RCC 7860 (cell line): ENCODE data around the gene HTR3D.
"Not testable (repeated sequence)": the region's sequence is repeated elsewhere in the genome, so short reads cannot be mapped to it uniquely, and the experiment has no call there.

ENCODE experiments used
- DNase-seq: peaks from one replicate; pipeline ENCODE4 v3.0.0-alpha.2; 2015; ENCODE audit warnings: low spot score
- FAIRE-seq: peaks from 2 replicates; lab custom pipeline; 2012; peaks lifted over from hg19 to GRCh38; lab: Jason Lieb, UNC

The HTR3D gene

GRCh38 chr3:184062637-184063036, 31.1 kb downstream of the HTR3D start:
- no peak for FAIRE-seq
- DNase-seq = no peak

DNA sequence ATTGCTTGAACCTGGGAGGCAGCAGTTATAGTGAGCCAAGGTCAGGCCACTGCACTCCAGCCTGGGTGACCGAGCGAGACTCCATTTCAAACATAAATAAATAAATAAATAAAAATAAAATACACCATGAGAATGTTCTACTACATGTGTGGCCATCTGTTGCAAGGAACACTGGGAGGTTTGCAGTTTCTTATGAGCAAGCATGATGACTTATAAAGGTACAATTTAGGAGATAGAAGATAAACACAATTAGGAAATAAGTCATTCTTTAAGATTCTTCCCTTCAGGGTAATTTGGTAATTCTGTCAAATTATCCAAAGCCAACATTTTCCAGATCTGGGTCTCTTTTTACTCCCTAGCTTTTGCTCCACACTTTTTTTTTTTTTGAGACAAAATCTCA, 34.7 kb downstream of the HTR3D start:
- no peak for DNase-seq
- no peak for FAIRE-seq

DNA sequence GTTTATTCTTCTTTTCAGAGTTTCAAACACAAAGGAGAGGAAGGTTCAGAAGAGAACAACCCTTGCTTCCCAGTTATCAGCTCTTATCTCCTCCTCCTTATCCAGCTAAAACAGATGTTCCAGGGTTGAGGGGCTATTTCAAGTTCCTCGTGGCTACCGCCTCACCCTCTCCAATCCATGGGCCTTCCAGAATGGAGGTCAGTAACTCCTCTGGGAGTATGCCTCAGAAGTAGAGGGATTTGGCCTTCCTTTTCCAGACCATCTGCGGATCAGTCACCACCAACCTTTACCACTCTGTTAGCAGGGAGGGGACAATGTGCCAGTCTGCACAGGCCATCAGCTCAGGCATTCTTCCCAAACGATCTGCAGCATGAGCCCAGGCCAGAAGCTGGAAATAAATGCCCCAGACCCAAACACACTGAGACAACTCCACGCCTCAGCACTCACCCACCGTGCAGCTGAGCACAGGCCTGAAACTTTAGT, 36.1 kb downstream of the HTR3D start:
- DNase-seq (no peak), FAIRE-seq (no peak)

GRCh38 chr3:184068344-184068743, 36.8 kb downstream of the HTR3D start:
- DNase-seq (no peak), FAIRE-seq (no peak)

DNA sequence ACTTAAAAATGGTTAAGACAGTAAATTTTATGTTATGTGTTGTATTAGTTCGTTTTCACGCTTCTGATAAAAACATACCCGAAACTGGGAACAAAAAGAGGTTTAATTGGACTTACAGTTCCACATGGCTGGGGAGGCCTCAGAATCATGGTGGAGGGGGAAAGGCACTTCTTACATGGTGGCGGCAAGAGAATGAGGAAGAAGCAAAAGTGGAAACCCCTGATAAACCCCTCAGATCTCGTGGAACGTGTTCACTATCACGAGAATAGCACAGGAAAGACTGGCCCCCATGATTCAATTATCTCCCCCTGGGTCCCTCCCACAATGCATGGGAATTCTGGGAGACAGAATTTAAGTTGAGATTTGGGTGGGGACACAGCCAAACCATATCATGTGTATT, 39.6 kb downstream of the HTR3D start:
- not testable (repeated sequence) for DNase-seq, FAIRE-seq

DNA sequence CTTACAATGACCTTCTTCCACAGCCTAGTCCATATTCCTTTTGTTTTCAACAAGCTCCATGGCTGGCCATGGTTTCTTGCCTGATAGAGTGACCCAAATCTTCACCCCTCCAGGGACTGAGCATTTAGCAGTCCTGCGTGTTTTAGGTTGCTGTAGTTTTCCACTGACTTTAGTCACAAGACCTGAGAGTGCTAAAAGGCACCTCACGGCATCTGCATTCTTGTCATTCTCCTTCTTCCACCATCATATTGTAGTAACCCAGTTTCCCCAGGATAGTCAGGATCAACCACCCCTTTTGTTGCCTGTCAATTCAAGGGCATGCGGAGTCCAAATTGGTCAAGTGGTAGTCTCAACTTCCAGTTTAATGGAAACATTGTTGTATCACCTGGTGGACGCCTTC, 42.1 kb downstream of the HTR3D start:
- DNase-seq (no peak), FAIRE-seq (no peak)

DNA sequence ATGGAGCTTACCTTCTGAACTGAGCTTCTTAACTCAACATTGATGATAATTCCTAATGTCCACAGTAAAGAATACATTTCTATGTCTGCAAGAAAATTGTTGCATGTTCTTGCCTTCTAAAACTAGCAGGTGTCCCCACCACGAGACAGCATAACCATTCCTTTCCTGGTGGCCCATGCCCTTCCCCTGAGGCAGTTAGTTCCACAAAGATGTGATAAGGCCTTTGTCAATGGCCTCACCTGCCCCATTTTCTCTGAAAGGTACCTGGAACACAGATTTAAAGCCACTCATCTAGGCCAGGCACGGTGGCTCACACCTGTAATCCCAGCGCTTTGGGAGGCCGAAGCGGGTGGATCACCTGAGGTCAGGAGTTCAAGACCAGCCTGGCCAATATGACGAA, 44.4 kb downstream of the HTR3D start:
- DNase-seq = no peak
- no peak for FAIRE-seq

DNA sequence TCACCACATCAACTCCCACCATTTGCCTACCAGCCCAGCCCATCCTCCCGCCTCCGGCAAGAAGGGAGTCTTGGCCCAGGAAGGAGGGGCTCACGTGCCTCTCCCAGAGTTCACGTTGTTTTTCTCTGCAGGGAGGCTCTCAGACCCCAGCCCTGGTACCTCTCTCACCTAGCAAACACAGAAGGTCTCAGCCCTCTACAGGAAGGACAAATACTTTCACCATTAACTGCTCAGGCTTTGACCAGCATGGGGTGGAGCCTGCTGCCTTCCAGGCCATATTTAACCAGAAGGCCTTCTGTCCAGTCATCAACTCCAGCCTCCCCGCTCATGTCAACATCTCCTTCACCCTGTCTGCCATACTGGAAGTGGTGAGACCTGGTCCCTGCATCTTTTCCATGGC, 46.3 kb downstream of the HTR3D start:
- FAIRE-seq (no peak), DNase-seq (no peak)

DNA sequence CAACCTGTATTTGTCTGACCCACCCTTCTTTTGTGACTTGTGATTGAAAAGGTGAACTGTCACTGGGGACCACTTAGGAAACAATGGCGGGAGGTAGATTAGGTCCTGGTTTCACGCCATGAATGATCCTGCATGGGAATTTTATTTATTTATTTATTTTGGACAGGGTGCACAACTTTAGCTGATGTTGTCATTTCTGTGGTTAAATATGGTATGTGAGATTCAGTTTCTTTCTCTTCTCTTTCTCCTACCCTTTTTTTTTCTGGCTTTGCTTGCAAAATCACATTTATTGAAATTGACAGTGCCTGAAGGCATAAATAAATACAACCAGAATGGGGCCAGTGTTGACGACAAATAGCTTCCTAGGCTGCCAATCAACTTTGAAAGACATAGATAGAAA, 47.3 kb downstream of the HTR3D start:
- DNase-seq = no peak
- no peak for FAIRE-seq

DNA sequence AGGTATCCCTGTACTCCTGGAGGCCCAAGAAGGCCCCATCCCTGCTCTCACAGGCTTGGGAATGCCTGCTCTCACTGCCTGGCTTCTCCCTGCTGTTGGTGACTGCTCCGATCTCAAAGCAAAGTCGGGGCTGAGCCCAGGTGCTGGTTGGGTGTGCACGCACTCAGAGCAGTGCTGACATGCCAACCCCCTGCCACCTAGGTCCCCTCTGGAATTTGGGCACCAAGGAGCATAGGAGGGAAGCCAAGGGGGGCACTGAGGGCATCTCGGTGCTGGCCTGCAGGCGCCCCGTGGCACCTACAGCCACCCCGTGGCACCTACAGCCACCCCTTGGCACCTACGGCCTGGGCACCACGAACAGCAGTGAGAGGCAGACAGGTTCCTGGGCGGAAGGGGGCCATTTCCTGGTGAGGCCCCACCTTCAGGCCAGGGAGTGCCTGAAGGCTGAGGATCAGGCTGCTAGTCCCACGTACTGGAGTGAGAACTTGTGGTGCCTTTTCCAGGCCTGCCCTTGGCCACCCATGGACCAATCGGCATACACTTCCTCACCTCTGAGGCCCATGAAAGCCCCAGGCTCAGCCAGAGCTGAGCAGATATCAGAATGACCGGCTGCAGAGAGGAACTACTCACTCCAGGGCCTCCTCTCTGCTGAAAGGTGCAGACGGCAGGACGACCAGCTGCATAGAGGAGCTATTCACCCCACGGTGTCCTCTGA, 49.7 kb downstream of the HTR3D start:
- no peak for FAIRE-seq
- no peak for DNase-seq

- FAIRE-seq = no peak
- no peak for DNase-seq
These were observed 50.5 kb downstream of the HTR3D start for GRCh38 chr3:184082034-184082433.

- DNase-seq (no peak), FAIRE-seq (no peak)
These were observed 50.9 kb downstream of the HTR3D start for GRCh38 chr3:184082465-184082864.

DNA sequence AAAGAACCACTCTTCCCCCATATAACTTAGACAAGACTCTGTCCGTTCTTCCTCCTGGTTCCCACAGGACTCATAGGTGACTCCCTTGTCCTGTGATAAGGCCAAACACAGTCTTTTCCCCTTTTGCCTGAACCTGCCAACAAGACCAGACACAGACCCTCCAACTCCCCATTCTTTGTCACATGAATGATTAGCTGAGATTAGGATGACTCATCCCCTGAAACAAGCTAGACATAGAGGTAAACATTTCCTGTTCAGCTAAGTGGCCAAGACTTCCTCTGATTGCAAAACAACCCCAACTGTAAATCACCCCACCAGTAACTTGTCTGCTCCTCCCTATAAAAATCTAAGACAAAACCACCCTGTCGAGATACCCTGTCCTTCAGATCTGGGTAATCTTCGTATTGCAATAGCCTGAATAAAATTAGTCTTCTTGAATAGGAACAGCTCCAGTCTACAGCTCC, 53.9 kb downstream of the HTR3D start:
- DNase-seq = no peak
- no peak for FAIRE-seq
